Measurements from ENCODE around the gene FOSL1.

The FOSL1 gene

GRCh38 chr11:65921033-65921555, 20.9 kb upstream of the FOSL1 start:
- in situ Hi-C loops (cut with HindIII; ENCODE audit: low sequenced_read_pairs): no loop called here
- TF ChIP-seq, protein P1, sequence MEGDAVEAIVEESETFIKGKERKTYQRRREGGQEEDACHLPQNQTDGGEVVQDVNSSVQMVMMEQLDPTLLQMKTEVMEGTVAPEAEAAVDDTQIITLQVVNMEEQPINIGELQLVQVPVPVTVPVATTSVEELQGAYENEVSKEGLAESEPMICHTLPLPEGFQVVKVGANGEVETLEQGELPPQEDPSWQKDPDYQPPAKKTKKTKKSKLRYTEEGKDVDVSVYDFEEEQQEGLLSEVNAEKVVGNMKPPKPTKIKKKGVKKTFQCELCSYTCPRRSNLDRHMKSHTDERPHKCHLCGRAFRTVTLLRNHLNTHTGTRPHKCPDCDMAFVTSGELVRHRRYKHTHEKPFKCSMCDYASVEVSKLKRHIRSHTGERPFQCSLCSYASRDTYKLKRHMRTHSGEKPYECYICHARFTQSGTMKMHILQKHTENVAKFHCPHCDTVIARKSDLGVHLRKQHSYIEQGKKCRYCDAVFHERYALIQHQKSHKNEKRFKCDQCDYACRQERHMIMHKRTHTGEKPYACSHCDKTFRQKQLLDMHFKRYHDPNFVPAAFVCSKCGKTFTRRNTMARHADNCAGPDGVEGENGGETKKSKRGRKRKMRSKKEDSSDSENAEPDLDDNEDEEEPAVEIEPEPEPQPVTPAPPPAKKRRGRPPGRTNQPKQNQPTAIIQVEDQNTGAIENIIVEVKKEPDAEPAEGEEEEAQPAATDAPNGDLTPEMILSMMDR (IDR thresholded peaks at IDR 0.05; ENCODE audit: low read depth, low read length): no peak
- no peak overlapping the region for H3K4me3 ChIP-seq (ENCODE audit: low read depth, low read length)
- no peak for DNase-seq (ENCODE audit: low read depth, low spot score)

DNA sequence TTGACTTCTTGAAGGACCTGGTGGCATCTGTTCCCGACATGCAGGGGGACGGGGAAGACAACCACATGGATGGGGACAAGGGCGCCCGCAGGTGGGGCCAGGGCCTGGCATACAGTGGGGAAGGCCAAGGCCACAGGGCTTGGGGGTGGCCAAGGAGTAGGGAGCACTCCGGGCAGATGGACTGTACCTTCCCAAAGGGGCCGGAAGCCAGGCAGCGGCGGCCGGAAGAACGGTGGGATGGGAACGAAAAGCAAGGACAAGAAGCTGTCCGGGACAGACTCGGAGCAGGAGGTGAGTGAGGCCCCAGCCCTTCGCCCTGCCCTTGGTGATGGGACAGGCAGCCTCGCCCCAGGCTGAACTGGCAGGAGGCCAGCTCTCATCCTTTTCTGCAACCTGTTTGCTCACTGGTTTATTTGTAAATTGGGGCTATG, 20.2 kb upstream of the FOSL1 start:
- no peak for DNase-seq (ENCODE audit: low read depth, low spot score)
- H3K4me3 ChIP-seq (ENCODE audit: low read depth, low read length): peak overlapping the region; percentile 78
- in situ Hi-C loops (cut with HindIII; ENCODE audit: low sequenced_read_pairs): no loop called here
- TF ChIP-seq, protein P1 (IDR thresholded peaks at IDR 0.05; ENCODE audit: low read depth, low read length): no peak

- peak overlapping the region; percentile 78 for H3K4me3 ChIP-seq (ENCODE audit: low read depth, low read length)
- TF ChIP-seq, protein P1 (IDR thresholded peaks at IDR 0.05; ENCODE audit: low read depth, low read length): no peak
- no peak for DNase-seq (ENCODE audit: low read depth, low spot score)
- in situ Hi-C loops (cut with HindIII; ENCODE audit: low sequenced_read_pairs): no loop called here
Measured at GRCh38 chr11:65919573-65920371, 19.6 kb upstream of the FOSL1 start.

DNA sequence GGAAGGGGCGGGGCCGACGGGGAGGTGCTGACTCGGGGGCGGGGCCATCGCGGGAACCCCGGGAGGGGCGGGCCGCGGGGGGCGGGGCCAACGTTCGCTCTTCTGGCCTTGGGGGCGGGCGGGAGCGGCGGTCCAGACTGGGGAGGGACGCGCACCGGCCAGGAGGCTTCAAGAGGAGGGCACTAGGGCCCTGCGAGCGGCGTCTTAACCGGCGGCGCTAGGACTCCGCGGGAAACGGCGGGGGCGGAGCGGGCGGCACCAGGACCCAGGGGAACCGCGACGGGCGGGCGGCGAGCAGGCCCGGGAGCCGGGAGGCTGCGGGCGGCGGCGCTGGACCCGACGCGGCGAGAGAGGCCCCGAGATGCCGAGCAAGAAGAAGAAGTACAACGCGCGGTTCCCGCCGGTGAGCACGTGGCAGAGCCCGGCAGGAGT, 19.0 kb upstream of the FOSL1 start, which contains the start of gene DRAP1:
DRAP1 (plus strand) TSS at position 286 of the 432 bp plus-strand sequence; CDS start at position 362, 76 bp downstream.
- peak; percentile 99 for DNase-seq (ENCODE audit: low read depth, low spot score)
- H3K4me3 ChIP-seq (ENCODE audit: low read depth, low read length): peak within 1 kb of the TSS; percentile 93
- in situ Hi-C loops (cut with HindIII; ENCODE audit: low sequenced_read_pairs): no loop called here
- TF ChIP-seq, protein P1 (IDR thresholded peaks at IDR 0.05; ENCODE audit: low read depth, low read length): no peak

DNA sequence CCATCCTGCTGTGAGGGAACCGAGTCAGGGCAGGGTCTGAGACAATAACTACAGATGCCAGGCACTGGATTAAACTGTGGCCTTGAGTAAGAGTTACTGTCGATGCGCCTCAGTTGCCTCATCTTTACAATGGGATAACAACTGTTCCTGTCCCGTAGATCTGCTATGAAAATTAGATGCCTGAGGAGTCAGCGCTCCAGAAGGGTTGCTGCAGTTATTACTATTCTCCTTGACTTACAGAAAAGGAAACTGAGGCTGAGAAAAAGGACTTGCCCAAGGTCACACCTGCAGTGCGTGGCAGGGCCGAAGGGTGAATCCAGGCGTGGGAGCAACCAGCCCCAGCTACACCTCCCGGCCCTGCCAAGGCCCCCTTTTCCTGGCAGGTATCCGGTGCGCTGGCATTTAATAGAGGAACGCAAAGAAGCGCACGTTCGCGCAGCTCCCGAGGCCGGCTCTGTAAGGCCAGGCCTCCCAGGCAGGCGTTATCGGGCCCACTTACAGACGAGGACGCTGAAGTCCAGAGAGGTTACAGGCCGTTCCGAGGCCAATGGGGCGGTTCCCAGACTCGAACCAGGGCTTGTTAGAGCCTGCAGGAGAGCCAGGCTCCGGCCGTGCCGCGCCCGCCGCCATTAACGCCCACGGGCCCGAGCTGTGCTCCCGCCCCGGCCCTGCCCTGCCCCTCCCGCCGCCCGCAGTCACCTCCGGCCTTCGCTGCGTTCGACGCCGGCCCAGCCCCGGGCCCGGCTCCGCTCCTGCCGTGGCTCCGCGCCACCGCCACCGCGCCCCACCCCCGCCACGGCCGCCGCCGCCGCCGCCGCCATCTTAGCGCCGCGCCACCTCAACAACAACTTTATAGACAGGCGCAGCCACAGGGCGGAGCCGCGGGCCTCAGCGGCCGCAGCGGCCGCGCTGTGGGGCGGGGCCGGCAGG, 18.3 kb upstream of the FOSL1 start, which contains the start of gene C11orf68:
C11orf68 (minus strand) TSS at position 852 of the 930 bp plus-strand sequence; CDS start at position 821, 31 bp downstream.
- in situ Hi-C loops (cut with HindIII; ENCODE audit: low sequenced_read_pairs): no loop called here
- no peak for DNase-seq (ENCODE audit: low read depth, low spot score)
- TF ChIP-seq, protein P1 (IDR thresholded peaks at IDR 0.05; ENCODE audit: low read depth, low read length): no peak
- peak within 1 kb of the TSS; percentile 93 for H3K4me3 ChIP-seq (ENCODE audit: low read depth, low read length)

Data from astrocyte of the spinal cord (primary cell).